ENCODE measurements around the gene SIAE.

- no peak for TF ChIP-seq NRF1 (IDR thresholded peaks at IDR 0.05; ENCODE audit: low read depth, low read length)
- TF ChIP-seq, protein P1, sequence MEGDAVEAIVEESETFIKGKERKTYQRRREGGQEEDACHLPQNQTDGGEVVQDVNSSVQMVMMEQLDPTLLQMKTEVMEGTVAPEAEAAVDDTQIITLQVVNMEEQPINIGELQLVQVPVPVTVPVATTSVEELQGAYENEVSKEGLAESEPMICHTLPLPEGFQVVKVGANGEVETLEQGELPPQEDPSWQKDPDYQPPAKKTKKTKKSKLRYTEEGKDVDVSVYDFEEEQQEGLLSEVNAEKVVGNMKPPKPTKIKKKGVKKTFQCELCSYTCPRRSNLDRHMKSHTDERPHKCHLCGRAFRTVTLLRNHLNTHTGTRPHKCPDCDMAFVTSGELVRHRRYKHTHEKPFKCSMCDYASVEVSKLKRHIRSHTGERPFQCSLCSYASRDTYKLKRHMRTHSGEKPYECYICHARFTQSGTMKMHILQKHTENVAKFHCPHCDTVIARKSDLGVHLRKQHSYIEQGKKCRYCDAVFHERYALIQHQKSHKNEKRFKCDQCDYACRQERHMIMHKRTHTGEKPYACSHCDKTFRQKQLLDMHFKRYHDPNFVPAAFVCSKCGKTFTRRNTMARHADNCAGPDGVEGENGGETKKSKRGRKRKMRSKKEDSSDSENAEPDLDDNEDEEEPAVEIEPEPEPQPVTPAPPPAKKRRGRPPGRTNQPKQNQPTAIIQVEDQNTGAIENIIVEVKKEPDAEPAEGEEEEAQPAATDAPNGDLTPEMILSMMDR (IDR thresholded peaks at IDR 0.05): no peak
- TF ChIP-seq POLR2AphosphoS5 (IDR thresholded peaks at IDR 0.05; ENCODE audit: low read depth, low read length): no peak
- no peak for TF ChIP-seq EP300 (IDR thresholded peaks at IDR 0.05; ENCODE audit: borderline replicate concordance in 1 of 2, low read depth in 1 of 2, low read length in 1 of 2)
- no peak for TF ChIP-seq SMC3 (IDR thresholded peaks at IDR 0.05; ENCODE audit: low read depth, low read length)
- no peak for TF ChIP-seq RAD21 (IDR thresholded peaks at IDR 0.05; ENCODE audit: low read length)
- TF ChIP-seq MXI1 (IDR thresholded peaks at IDR 0.05; ENCODE audit: low read depth, low read length): no peak
- TF ChIP-seq SIN3A (IDR thresholded peaks at IDR 0.05; ENCODE audit: borderline replicate concordance, low read depth, low read length): no peak
- no peak for TF ChIP-seq FOSL2 (IDR thresholded peaks at IDR 0.05; ENCODE audit: borderline replicate concordance, low read depth)
Observed at GRCh38 chr11:124656774-124657630, 16.5 kb downstream of the SIAE start.

Data from SK-N-SH (cell line).